HG03159 (cell line): ENCODE data around the gene SPHK2.
"Not testable (repeated sequence)": the region's sequence is repeated elsewhere in the genome, so short reads cannot be mapped to it uniquely, and the experiment has no call there.

Source experiments
- ATAC-seq: cut with Tn5 transposase; IDR thresholded peaks from one replicate; pipeline ENCODE4 v1.9.1; 2021; ENCODE audit warnings: mild to moderate bottlenecking, moderate library complexity; ENCODE audit not compliant: unreplicated experiment

The SPHK2 gene

GRCh38 chr19:48676887-48677286 lies 57.6 kb downstream of the SPHK2 start:
- no peak for ATAC-seq

- ATAC-seq: no peak
Observed at GRCh38 chr19:48678201-48678600, 58.9 kb downstream of the SPHK2 start.

GRCh38 chr19:48680006-48680405 lies 60.7 kb downstream of the SPHK2 start:
- ATAC-seq: not testable (repeated sequence)
